ENCODE data around the gene ABCD4. TPM values are rescaled to one million over a fixed set of nuclear protein-coding genes. Genes with fewer than 3 reads are reported as not detected.

ABCD4 gene
- total RNA-seq, 2 donors from 2014 or later = 29.8 to 51.7 TPM

- intact Hi-C loops (cut with DNase I) = no loop called here
- WGBS, 2 donors = 59 to 70% methylated on average over 13 of the region's 13 CpGs
- ATAC-seq = no peak
These were observed 37.3 kb downstream of the ABCD4 start for GRCh38 chr14:74265301-74265965.

GRCh38 chr14:74263921-74264320 is 38.8 kb downstream of the ABCD4 start:
- ATAC-seq (no peak), DNase-seq (no peak)
- Histone ChIP-seq H3K36me3 (replicated peaks in 1 of 2; ENCODE audit: insufficient read depth in 1 of 2, low read depth in 2 of 2) (no peaks in the 10 kb centered on the region), H3K27me3 (no peaks in the 10 kb centered on the region), H3K4me1 (no peaks in the 10 kb centered on the region), H3K4me3 (no peak overlapping the region), H3K27ac (no peak overlapping the region), H3K9me3 (no peaks in the 10 kb centered on the region)
- intact Hi-C loops (cut with DNase I) = no loop called here
- TF ChIP-seq CTCF (IDR thresholded peaks at IDR 0.05) (no peak), POLR2A (IDR thresholded peaks at IDR 0.05) (no peak)
- 58 to 67% methylated on average over 4 to 5 of the region's 5 CpGs for WGBS, 2 donors

More at GRCh38 chr14:74265301-74265965, 37.3 kb downstream of the ABCD4 start:
- H3K27me3 ChIP-seq = no peaks in the 10 kb centered on the region
- no peak for DNase-seq
- no peak overlapping the region for H3K27ac ChIP-seq
- H3K9me3 ChIP-seq = no peaks in the 10 kb centered on the region
- TF ChIP-seq CTCF (IDR thresholded peaks at IDR 0.05) (no peak), POLR2A (IDR thresholded peaks at IDR 0.05) (no peak)
- no peak overlapping the region for H3K4me3 ChIP-seq
- no peaks in the 10 kb centered on the region for H3K36me3 ChIP-seq (replicated peaks in 1 of 2; ENCODE audit: insufficient read depth in 1 of 2, low read depth in 2 of 2)
- no peaks in the 10 kb centered on the region for H3K4me1 ChIP-seq

- Histone ChIP-seq H3K4me1 (peaks cover 3% of the 10 kb centered on the region), H3K27ac (no peak overlapping the region), H3K4me3 (no peak overlapping the region), H3K36me3 (replicated peaks in 1 of 2; ENCODE audit: insufficient read depth in 1 of 2, low read depth in 2 of 2) (no peaks in the 10 kb centered on the region), H3K9me3 (no peaks in the 10 kb centered on the region), H3K27me3 (peaks cover 0 to 4% of the 10 kb centered on the region in 2 donors)
- DNase-seq = no peak
- 71 to 73% methylated on average over 9 of the region's 9 CpGs for WGBS, 2 donors
- intact Hi-C loops (cut with DNase I) = no loop called here
- no peak for TF ChIP-seq CTCF (IDR thresholded peaks at IDR 0.05)
- TF ChIP-seq POLR2A (IDR thresholded peaks at IDR 0.05) = no peak
- ATAC-seq = no peak
These were observed 39.6 kb downstream of the ABCD4 start for GRCh38 chr14:74263181-74263580.

GRCh38 chr14:74262076-74262475 is 40.7 kb downstream of the ABCD4 start:
- Histone ChIP-seq H3K4me3 (no peak overlapping the region), H3K36me3 (replicated peaks in 1 of 2; ENCODE audit: insufficient read depth in 1 of 2, low read depth in 2 of 2) (no peaks in the 10 kb centered on the region), H3K27ac (no peak overlapping the region), H3K9me3 (no peaks in the 10 kb centered on the region), H3K27me3 (peaks cover 0 to 9% of the 10 kb centered on the region in 2 donors), H3K4me1 (peaks cover 11% of the 10 kb centered on the region)
- intact Hi-C loops (cut with DNase I) = no loop called here
- ATAC-seq = no peak
- TF ChIP-seq POLR2A (IDR thresholded peaks at IDR 0.05) (no peak), CTCF (IDR thresholded peaks at IDR 0.05) (no peak)
- 79 to 81% methylated on average over 8 to 9 of the region's 9 CpGs for WGBS, 2 donors
- DNase-seq = no peak

- DNase-seq = no peak
- WGBS, 2 donors = 51 to 57% methylated on average over 4 of the region's 4 CpGs
- Histone ChIP-seq H3K4me3 (no peak overlapping the region), H3K9me3 (no peaks in the 10 kb centered on the region), H3K4me1 (peaks cover 14% of the 10 kb centered on the region), H3K27ac (no peak overlapping the region), H3K36me3 (replicated peaks in 1 of 2; ENCODE audit: insufficient read depth in 1 of 2, low read depth in 2 of 2) (no peaks in the 10 kb centered on the region), H3K27me3 (peaks cover 0 to 9% of the 10 kb centered on the region in 2 donors)
- intact Hi-C loops (cut with DNase I) = no loop called here
- no peak for ATAC-seq
- no peak for TF ChIP-seq POLR2A (IDR thresholded peaks at IDR 0.05)
- no peak for TF ChIP-seq CTCF (IDR thresholded peaks at IDR 0.05)
These were observed 41.4 kb downstream of the ABCD4 start for GRCh38 chr14:74261288-74261687.

All from body of pancreas (tissue), 4 donors.